ENCODE data around the gene STPG2. TPM values are rescaled to one million over a fixed set of nuclear protein-coding genes. Genes with fewer than 3 reads are reported as not detected.

STPG2 gene
- total and polyA plus RNA-seq, 7 donors = 0.06 to 0.71 (median 0.33) TPM; not detected in 4

- DNase-seq = no peak
- Histone ChIP-seq H3K4me1 (no peaks in the 10 kb centered on the region), H3K27me3 (no peaks in the 10 kb centered on the region), H3K27ac (no peak overlapping the region), H3K36me3 (no peaks in the 10 kb centered on the region), H3K9me3 (no peaks in the 10 kb centered on the region), H3K4me3 (no peak overlapping the region)
- WGBS, 2 donors = 59 to 60% methylated on average over 4 of the region's 4 CpGs
- intact Hi-C loops (cut with DNase I) = no loop called here
- TF ChIP-seq EP300 (IDR thresholded peaks at IDR 0.05) (no peak), CTCF (IDR thresholded peaks at IDR 0.05) (no peak), POLR2A (IDR thresholded peaks at IDR 0.05) (no peak), POLR2AphosphoS5 (IDR thresholded peaks at IDR 0.05) (no peak)
Observed at GRCh38 chr4:97868097-97868496, 275.2 kb downstream of the STPG2 start.

GRCh38 chr4:97867557-97868091, 275.7 kb downstream of the STPG2 start:
- no peaks in the 10 kb centered on the region for H3K9me3 ChIP-seq
- no peaks in the 10 kb centered on the region for H3K27me3 ChIP-seq
- intact Hi-C loops (cut with DNase I) = no loop called here
- 45 to 63% methylated on average over 1 of the region's 1 CpG for WGBS, 2 donors
- H3K27ac ChIP-seq = no peak overlapping the region
- H3K4me3 ChIP-seq = no peak overlapping the region
- no peak for DNase-seq
- H3K36me3 ChIP-seq = no peaks in the 10 kb centered on the region
- TF ChIP-seq POLR2A (IDR thresholded peaks at IDR 0.05) = no peak
- TF ChIP-seq CTCF (IDR thresholded peaks at IDR 0.05) = no peak
- TF ChIP-seq POLR2AphosphoS5 (IDR thresholded peaks at IDR 0.05) = no peak
- no peak for TF ChIP-seq EP300 (IDR thresholded peaks at IDR 0.05)
- no peaks in the 10 kb centered on the region for H3K4me1 ChIP-seq

- DNase-seq = no peak
- TF ChIP-seq POLR2AphosphoS5 (IDR thresholded peaks at IDR 0.05) (no peak), EP300 (IDR thresholded peaks at IDR 0.05) (no peak), POLR2A (IDR thresholded peaks at IDR 0.05) (no peak), CTCF (IDR thresholded peaks at IDR 0.05) (no peak)
- Histone ChIP-seq H3K36me3 (no peaks in the 10 kb centered on the region), H3K27ac (no peak overlapping the region), H3K9me3 (no peaks in the 10 kb centered on the region), H3K4me3 (no peak overlapping the region), H3K27me3 (no peaks in the 10 kb centered on the region), H3K4me1 (no peaks in the 10 kb centered on the region)
- intact Hi-C loops (cut with DNase I) = no loop called here
Observed at GRCh38 chr4:97866821-97867556, 276.3 kb downstream of the STPG2 start.

- DNase-seq = no peak
- Histone ChIP-seq H3K36me3 (no peaks in the 10 kb centered on the region), H3K9me3 (no peaks in the 10 kb centered on the region), H3K4me3 (no peak overlapping the region), H3K27me3 (no peaks in the 10 kb centered on the region), H3K27ac (no peak overlapping the region), H3K4me1 (no peaks in the 10 kb centered on the region)
- TF ChIP-seq EP300 (IDR thresholded peaks at IDR 0.05) (no peak), CTCF (IDR thresholded peaks at IDR 0.05) (no peak), POLR2A (IDR thresholded peaks at IDR 0.05) (no peak), POLR2AphosphoS5 (IDR thresholded peaks at IDR 0.05) (no peak)
- intact Hi-C loops (cut with DNase I) = no loop called here
- WGBS, 2 donors = 85 to 95% methylated on average over 1 of the region's 1 CpG
Observed at GRCh38 chr4:97851115-97851514, 292.2 kb downstream of the STPG2 start.

GRCh38 chr4:97845758-97846157, 297.5 kb downstream of the STPG2 start:
- no peaks in the 10 kb centered on the region for H3K4me1 ChIP-seq
- no peak overlapping the region for H3K4me3 ChIP-seq
- TF ChIP-seq CTCF (IDR thresholded peaks at IDR 0.05) (no peak), POLR2AphosphoS5 (IDR thresholded peaks at IDR 0.05) (no peak), EP300 (IDR thresholded peaks at IDR 0.05) (no peak), POLR2A (IDR thresholded peaks at IDR 0.05) (no peak)
- no peaks in the 10 kb centered on the region for H3K27me3 ChIP-seq
- no peaks in the 10 kb centered on the region for H3K36me3 ChIP-seq
- intact Hi-C loops (cut with DNase I) = no loop called here
- no peak overlapping the region for H3K27ac ChIP-seq
- H3K9me3 ChIP-seq = no peaks in the 10 kb centered on the region
- no peak for DNase-seq
